ENCODE measurements around the gene C4orf54.

C4orf54 gene

DNA sequence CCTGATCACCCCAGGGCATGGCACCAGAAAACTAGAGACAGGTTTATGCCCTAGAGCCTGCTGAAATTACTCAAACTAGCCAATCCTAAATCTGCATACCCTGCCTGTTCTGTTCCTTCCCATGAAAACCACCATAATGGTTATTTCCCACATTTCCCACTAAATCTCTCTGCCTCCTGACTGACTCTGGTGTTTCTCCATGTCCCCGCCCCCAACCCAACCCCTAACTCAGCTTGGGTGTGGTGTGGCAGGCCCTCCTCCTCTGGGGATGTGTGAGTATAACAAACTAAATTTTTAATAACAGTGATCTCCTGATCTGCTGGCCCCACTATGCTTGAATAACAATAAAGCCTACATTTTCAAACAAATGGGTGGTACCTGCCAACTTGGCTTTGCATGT lies 35.5 kb upstream of the C4orf54 start (continued):
- TF ChIP-seq, protein P1, sequence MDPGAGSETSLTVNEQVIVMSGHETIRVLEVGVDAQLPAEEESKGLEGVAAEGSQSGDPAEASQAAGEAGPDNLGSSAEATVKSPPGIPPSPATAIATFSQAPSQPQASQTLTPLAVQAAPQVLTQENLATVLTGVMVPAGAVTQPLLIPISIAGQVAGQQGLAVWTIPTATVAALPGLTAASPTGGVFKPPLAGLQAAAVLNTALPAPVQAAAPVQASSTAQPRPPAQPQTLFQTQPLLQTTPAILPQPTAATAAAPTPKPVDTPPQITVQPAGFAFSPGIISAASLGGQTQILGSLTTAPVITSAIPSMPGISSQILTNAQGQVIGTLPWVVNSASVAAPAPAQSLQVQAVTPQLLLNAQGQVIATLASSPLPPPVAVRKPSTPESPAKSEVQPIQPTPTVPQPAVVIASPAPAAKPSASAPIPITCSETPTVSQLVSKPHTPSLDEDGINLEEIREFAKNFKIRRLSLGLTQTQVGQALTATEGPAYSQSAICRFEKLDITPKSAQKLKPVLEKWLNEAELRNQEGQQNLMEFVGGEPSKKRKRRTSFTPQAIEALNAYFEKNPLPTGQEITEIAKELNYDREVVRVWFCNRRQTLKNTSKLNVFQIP (CRISPR knock-in tag; IDR thresholded peaks at IDR 0.05; ENCODE audit: borderline replicate concordance, low read depth) = no peak
- TF ChIP-seq ZNF8 (CRISPR knock-in tag; IDR thresholded peaks at IDR 0.05) (no peak), ZFP3 (CRISPR knock-in tag; IDR thresholded peaks at IDR 0.05) (no peak), SNAI2 (CRISPR knock-in tag; IDR thresholded peaks at IDR 0.05) (no peak), ISL1 (CRISPR knock-in tag; IDR thresholded peaks at IDR 0.05) (no peak), ESRRG (CRISPR knock-in tag; IDR thresholded peaks at IDR 0.05) (no peak), BACH2 (CRISPR knock-in tag; IDR thresholded peaks at IDR 0.05; ENCODE audit: borderline replicate concordance) (no peak), ZNF565 (CRISPR knock-in tag; conservative IDR thresholded peaks at IDR 0.05; ENCODE audit: low read depth) (no peak), TCF4 (CRISPR knock-in tag; IDR thresholded peaks at IDR 0.05; ENCODE audit: borderline replicate concordance) (no peak)

DNA sequence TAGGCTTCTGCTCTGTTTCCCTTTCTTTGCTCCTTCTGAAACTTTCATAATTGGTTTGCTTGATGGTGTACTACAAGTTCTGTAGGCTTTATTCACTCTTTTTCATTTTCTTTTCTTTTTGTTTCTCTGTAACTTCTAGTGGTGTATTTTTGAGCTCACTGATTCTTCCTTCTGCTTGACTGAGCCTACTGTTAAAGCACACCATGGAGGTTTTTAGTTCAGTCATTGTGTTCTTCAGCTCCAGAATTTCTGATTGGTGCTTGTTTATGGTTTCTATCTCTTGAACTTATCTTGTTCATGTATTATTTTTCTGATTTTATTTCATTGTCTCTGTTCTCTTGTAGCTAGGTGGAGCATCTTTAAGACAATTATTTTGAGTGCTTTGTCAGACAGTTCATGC lies 33.4 kb upstream of the C4orf54 start:
- ATAC-seq = no peak
- TF ChIP-seq ESRRG (CRISPR knock-in tag; IDR thresholded peaks at IDR 0.05) (no peak), CSDC2 (CRISPR knock-in tag; IDR thresholded peaks at IDR 0.05) (no peak), TOX (CRISPR knock-in tag; IDR thresholded peaks at IDR 0.05; ENCODE audit: borderline replicate concordance) (no peak)

DNA sequence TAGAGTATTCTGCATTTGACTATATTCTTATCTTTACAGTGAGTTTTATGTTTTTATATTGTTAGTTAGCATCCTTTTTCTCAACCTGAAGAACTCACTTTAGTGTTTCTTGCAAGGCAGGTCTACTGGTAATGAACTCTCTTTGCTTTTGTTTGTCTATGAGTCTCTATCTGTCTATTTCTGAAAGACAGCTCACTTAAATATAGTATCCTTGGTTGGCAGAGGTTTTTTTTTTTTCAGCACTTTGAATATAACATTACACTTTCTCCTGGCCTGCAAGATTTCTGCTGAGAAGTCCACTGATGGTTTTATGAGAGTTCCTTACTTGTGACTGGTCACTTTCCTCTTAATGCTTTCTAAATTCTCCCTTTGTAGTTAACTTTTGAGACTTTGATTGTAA lies 32.8 kb upstream of the C4orf54 start:
- ATAC-seq = no peak
- TF ChIP-seq, protein P1 (CRISPR knock-in tag; IDR thresholded peaks at IDR 0.05; ENCODE audit: borderline replicate concordance, low read depth) = no peak
- TF ChIP-seq ZFP30 (CRISPR knock-in tag; IDR thresholded peaks at IDR 0.05) = no peak
- TF ChIP-seq, protein P2, sequence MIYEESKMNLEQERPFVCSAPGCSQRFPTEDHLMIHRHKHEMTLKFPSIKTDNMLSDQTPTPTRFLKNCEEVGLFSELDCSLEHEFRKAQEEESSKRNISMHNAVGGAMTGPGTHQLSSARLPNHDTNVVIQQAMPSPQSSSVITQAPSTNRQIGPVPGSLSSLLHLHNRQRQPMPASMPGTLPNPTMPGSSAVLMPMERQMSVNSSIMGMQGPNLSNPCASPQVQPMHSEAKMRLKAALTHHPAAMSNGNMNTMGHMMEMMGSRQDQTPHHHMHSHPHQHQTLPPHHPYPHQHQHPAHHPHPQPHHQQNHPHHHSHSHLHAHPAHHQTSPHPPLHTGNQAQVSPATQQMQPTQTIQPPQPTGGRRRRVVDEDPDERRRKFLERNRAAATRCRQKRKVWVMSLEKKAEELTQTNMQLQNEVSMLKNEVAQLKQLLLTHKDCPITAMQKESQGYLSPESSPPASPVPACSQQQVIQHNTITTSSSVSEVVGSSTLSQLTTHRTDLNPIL (CRISPR knock-in tag; IDR thresholded peaks at IDR 0.05; ENCODE audit: low read depth) = no peak
- no peak for TF ChIP-seq ZC3H10 (CRISPR knock-in tag; IDR thresholded peaks at IDR 0.05)
- no peak for TF ChIP-seq ZNF8 (CRISPR knock-in tag; IDR thresholded peaks at IDR 0.05)
- TF ChIP-seq ZNF565 (CRISPR knock-in tag; conservative IDR thresholded peaks at IDR 0.05; ENCODE audit: low read depth) = no peak

DNA sequence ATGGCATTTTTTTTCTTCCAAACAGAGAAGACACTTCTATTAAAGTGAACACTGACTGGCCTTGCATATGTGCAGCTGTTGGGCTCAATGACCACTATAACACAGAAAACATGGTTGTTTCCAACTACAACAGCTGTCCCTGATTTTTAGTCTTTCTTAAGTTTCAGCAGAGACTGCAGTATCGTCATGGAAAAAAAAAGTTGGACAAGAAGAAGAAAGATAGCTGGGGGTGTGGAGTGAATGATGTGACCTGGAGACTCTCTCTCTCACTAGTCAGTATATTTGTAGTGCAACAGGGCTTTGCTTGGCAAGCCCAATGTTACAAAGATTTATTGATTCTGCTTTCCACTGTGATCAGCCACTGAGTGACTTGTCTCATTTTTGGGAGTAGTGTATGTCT lies 29.5 kb upstream of the C4orf54 start:
- TF ChIP-seq ISL1 (CRISPR knock-in tag; IDR thresholded peaks at IDR 0.05) = no peak
- no peak for TF ChIP-seq SNAI2 (CRISPR knock-in tag; IDR thresholded peaks at IDR 0.05)
- no peak for TF ChIP-seq CSDC2 (CRISPR knock-in tag; IDR thresholded peaks at IDR 0.05)
- ATAC-seq = no peak

DNA sequence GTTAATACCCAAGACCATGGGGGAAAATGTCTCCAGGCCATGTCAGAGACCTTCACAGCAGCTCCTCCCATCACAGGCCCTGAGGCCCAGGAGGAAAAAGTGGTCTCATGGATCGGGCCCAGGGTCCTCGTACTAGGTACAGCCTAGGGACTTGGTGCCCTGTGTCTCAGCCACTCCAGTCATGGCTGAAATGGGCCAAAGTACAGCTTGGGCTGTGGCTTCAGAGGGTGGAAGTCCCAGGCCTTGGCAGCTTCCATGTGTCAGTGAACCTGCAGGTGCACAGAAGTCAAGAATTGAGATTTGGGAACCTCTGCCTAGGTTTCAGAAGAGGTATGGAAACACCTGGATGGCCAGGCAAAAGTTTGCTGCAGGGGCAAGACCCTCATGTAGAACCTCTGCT lies 27.6 kb upstream of the C4orf54 start:
- no peak for ATAC-seq
- TF ChIP-seq ZC3H10 (CRISPR knock-in tag; IDR thresholded peaks at IDR 0.05) (no peak), SNAI2 (CRISPR knock-in tag; IDR thresholded peaks at IDR 0.05) (no peak), BACH2 (CRISPR knock-in tag; IDR thresholded peaks at IDR 0.05; ENCODE audit: borderline replicate concordance) (no peak), ISL1 (CRISPR knock-in tag; IDR thresholded peaks at IDR 0.05) (no peak), ZNF565 (CRISPR knock-in tag; conservative IDR thresholded peaks at IDR 0.05; ENCODE audit: low read depth) (no peak), PPARA (CRISPR knock-in tag; IDR thresholded peaks at IDR 0.05; ENCODE audit: borderline replicate concordance) (no peak), TCF4 (CRISPR knock-in tag; IDR thresholded peaks at IDR 0.05; ENCODE audit: borderline replicate concordance) (no peak), ZFP30 (CRISPR knock-in tag; IDR thresholded peaks at IDR 0.05) (no peak), ZNF70 (CRISPR knock-in tag; IDR thresholded peaks at IDR 0.05) (no peak), GLIS3 (CRISPR knock-in tag; IDR thresholded peaks at IDR 0.05) (no peak), RARB (CRISPR knock-in tag; IDR thresholded peaks at IDR 0.05) (no peak), CSDC2 (CRISPR knock-in tag; IDR thresholded peaks at IDR 0.05) (no peak), ESRRG (CRISPR knock-in tag; IDR thresholded peaks at IDR 0.05) (no peak), ZNF8 (CRISPR knock-in tag; IDR thresholded peaks at IDR 0.05) (no peak)
- TF ChIP-seq, protein P3, sequence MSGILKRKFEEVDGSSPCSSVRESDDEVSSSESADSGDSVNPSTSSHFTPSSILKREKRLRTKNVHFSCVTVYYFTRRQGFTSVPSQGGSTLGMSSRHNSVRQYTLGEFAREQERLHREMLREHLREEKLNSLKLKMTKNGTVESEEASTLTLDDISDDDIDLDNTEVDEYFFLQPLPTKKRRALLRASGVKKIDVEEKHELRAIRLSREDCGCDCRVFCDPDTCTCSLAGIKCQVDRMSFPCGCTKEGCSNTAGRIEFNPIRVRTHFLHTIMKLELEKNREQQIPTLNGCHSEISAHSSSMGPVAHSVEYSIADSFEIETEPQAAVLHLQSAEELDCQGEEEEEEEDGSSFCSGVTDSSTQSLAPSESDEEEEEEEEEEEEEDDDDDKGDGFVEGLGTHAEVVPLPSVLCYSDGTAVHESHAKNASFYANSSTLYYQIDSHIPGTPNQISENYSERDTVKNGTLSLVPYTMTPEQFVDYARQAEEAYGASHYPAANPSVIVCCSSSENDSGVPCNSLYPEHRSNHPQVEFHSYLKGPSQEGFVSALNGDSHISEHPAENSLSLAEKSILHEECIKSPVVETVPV (CRISPR knock-in tag; IDR thresholded peaks at IDR 0.05) = no peak
- TF ChIP-seq, protein P2 (CRISPR knock-in tag; IDR thresholded peaks at IDR 0.05; ENCODE audit: low read depth) = no peak

Measured in SK-N-SH treated with all-trans-retinoic acid at 6 μM for 48 hours (cell line).